ENCODE results near the gene TOP2A. TPM values are rescaled to one million over a fixed set of nuclear protein-coding genes. Genes with fewer than 3 reads are reported as not detected.

TOP2A gene
- total RNA-seq, 1 experiment from 2014 or later, result 230 TPM

GRCh38 chr17:40382251-40382650, 35.4 kb downstream of the TOP2A start:
- H3K56ac ChIP-seq (ENCODE audit: insufficient read length, low read depth, low read length), result no peak overlapping the region
- H2BK5ac ChIP-seq (ENCODE audit: insufficient read length, low read length), result no peak overlapping the region
- no peak overlapping the region for H3K4ac ChIP-seq (ENCODE audit: low read depth, low read length)
- H3K14ac ChIP-seq (ENCODE audit: insufficient read depth, low read length), result no peak overlapping the region
- no peaks in the 10 kb centered on the region; the same call in 1 of the 2 replicates for H3K27me3 Mint-ChIP-seq (ENCODE audit: low read depth)
- H2AFZ ChIP-seq (ENCODE audit: low read length), result no peak overlapping the region
- H3K23ac ChIP-seq (ENCODE audit: insufficient read length, low read depth, low read length), result no peak overlapping the region
- no peaks in the 10 kb centered on the region for H3K79me2 ChIP-seq (ENCODE audit: insufficient read depth, low read length)
- H4K5ac ChIP-seq (ENCODE audit: insufficient read length, low read depth, low read length), result no peak overlapping the region
- no CpG with 5 or more reads among the region's 4 CpGs for WGBS (ENCODE audit: extremely low coverage, insufficient read length, low lambda C conversion rate)
- TF ChIP-seq, protein P1, sequence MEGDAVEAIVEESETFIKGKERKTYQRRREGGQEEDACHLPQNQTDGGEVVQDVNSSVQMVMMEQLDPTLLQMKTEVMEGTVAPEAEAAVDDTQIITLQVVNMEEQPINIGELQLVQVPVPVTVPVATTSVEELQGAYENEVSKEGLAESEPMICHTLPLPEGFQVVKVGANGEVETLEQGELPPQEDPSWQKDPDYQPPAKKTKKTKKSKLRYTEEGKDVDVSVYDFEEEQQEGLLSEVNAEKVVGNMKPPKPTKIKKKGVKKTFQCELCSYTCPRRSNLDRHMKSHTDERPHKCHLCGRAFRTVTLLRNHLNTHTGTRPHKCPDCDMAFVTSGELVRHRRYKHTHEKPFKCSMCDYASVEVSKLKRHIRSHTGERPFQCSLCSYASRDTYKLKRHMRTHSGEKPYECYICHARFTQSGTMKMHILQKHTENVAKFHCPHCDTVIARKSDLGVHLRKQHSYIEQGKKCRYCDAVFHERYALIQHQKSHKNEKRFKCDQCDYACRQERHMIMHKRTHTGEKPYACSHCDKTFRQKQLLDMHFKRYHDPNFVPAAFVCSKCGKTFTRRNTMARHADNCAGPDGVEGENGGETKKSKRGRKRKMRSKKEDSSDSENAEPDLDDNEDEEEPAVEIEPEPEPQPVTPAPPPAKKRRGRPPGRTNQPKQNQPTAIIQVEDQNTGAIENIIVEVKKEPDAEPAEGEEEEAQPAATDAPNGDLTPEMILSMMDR (conservative IDR thresholded peaks at IDR 0.05), result no peak
- peaks cover 0 to 13% (median 2%) of the 10 kb centered on the region in 3 experiments; a peak in 3 of 7 replicates for H3K36me3 Mint-ChIP-seq (ENCODE audit: insufficient read depth in 1 of 3, low read depth in 3 of 3)
- no peak overlapping the region for H3K27ac ChIP-seq (ENCODE audit: insufficient read length, low read depth, low read length)
- no peaks in the 10 kb centered on the region for H3K23me2 ChIP-seq (ENCODE audit: insufficient read length, low read depth, low read length, poor library complexity, severe bottlenecking)
- H3K27me3 ChIP-seq (ENCODE audit: insufficient read depth, low read length), result no peaks in the 10 kb centered on the region
- H3K27ac Mint-ChIP-seq, result peak overlapping the region in 1 of 3 experiments; percentile 87; a peak in 1 of 7 replicates
- H3K4me1 ChIP-seq (ENCODE audit: insufficient read depth, low read length), result no peaks in the 10 kb centered on the region
- no peak overlapping the region for H2AK5ac ChIP-seq (ENCODE audit: insufficient read length, low read length)
- no peak overlapping the region for H2BK120ac ChIP-seq (ENCODE audit: low read depth, low read length, poor library complexity, severe bottlenecking)
- no peak overlapping the region for H3K9ac ChIP-seq (ENCODE audit: extremely low read depth, insufficient read length, low read length)
- no peak for DNase-seq
- no peak overlapping the region for H4K91ac ChIP-seq (ENCODE audit: insufficient read length, low read depth, low read length)
- H3K18ac ChIP-seq (ENCODE audit: insufficient read length, low read depth, low read length), result no peak overlapping the region
- no peaks in the 10 kb centered on the region for H4K20me1 ChIP-seq (ENCODE audit: control insufficient read depth, insufficient read depth, insufficient read length)
- H3K4me3 Mint-ChIP-seq, result no peak overlapping the region
- H2BK12ac ChIP-seq (ENCODE audit: insufficient read length, low read depth, low read length), result no peak overlapping the region
- no peaks in the 10 kb centered on the region for H3K4me1 Mint-ChIP-seq
- H3K4me2 ChIP-seq (ENCODE audit: insufficient read depth, insufficient read length, low read length), result no peak overlapping the region
- no peak overlapping the region for H2BK20ac ChIP-seq (ENCODE audit: low read depth, low read length, poor library complexity, severe bottlenecking)
- H2BK15ac ChIP-seq (ENCODE audit: low read depth, low read length), result no peak overlapping the region
- no peaks in the 10 kb centered on the region for H3K9me3 ChIP-seq (ENCODE audit: control insufficient read depth, low read depth, low read length)
- H3T11ph ChIP-seq (ENCODE audit: low read length), result no peak overlapping the region
- no peaks in the 10 kb centered on the region for H3K79me1 ChIP-seq (ENCODE audit: insufficient read depth, low read depth, low read length, poor library complexity, severe bottlenecking)
- no peaks in the 10 kb centered on the region for H3K9me3 Mint-ChIP-seq
- no peak overlapping the region for H4K8ac ChIP-seq (replicated peaks; ENCODE audit: insufficient read length, low read depth, low read length)
